ENCODE results near the gene MSANTD1. TPM values are rescaled to one million over a fixed set of nuclear protein-coding genes. Genes with fewer than 3 reads are reported as not detected.

MSANTD1 gene
- total and polyA plus RNA-seq, 2 of the 8 experiments (the other 6 are each of a cell fraction or from before 2014, with no cell fraction given): 0.23 to 0.45 TPM

- H3K14ac ChIP-seq (ENCODE audit: insufficient read length): no peak overlapping the region
- H2BK120ac ChIP-seq (replicated peaks; ENCODE audit: low read depth, low read length): no peak overlapping the region
- DNase-seq (ENCODE audit: low read depth in 1 of 2, low spot score in 2 of 2) (peak in 1 of 2 experiments; percentile 20), FAIRE-seq (no peak)
- H3K4ac ChIP-seq (replicated peaks; ENCODE audit: insufficient read length, low read depth, low read length): no peak overlapping the region
- H3K18ac ChIP-seq (ENCODE audit: extremely low read depth, low read length): no peak overlapping the region
- no peak overlapping the region for H4K5ac ChIP-seq (ENCODE audit: insufficient read length, low read depth, low read length)
- no peak overlapping the region for H3K23ac ChIP-seq (ENCODE audit: insufficient read length)
- no peak for TF ChIP-seq NANOG (IDR thresholded peaks at IDR 0.05; ENCODE audit: insufficient read depth, low read depth, low read length, poor library complexity, severe bottlenecking)
- 0 out of 2 replicates have a peak, but pooled peaks have one; percentile 10 for TF ChIP-seq KDM1A (IDR thresholded peaks at IDR 0.05; ENCODE audit: borderline replicate concordance, low read length)
- H2BK5ac ChIP-seq (ENCODE audit: low read depth, low read length): no peak overlapping the region
- H3K9me3 ChIP-seq (ENCODE audit: insufficient read depth in 2 of 2, low read depth in 1 of 2, low read length in 1 of 2): no peaks in the 10 kb centered on the region
- peaks cover 0 to 5% (median 0%) of the 10 kb centered on the region in 4 experiments; a peak in 3 of 7 replicates for H3K27me3 ChIP-seq (replicated peaks in 1 of 4; ENCODE audit: control insufficient read depth in 3 of 4, extremely low read depth in 1 of 4, insufficient read depth in 3 of 4, low read length in 3 of 4)
- no peak overlapping the region for H3K56ac ChIP-seq (replicated peaks; ENCODE audit: insufficient read length, low read depth, low read length)
- H2BK15ac ChIP-seq (ENCODE audit: low read length): no peak overlapping the region
- H3K79me2 ChIP-seq (ENCODE audit: control insufficient read depth in 1 of 2, insufficient read depth in 2 of 2, low read length in 2 of 2): no peaks in the 10 kb centered on the region; a peak in 2 of 4 replicates
- H4K8ac ChIP-seq (ENCODE audit: extremely low read depth, insufficient read depth, low read length): no peak overlapping the region
- H3K79me1 ChIP-seq (ENCODE audit: low read depth, low read length): peaks cover 2% of the 10 kb centered on the region
- H2BK12ac ChIP-seq (ENCODE audit: low read depth, low read length): no peak overlapping the region
- no peak overlapping the region for H4K91ac ChIP-seq (replicated peaks; ENCODE audit: insufficient read length, low read length)
- 90% methylated on average over 12 of the region's 12 CpGs; no CpG with 5 or more reads in 1 of the 2 experiments for WGBS, 2 experiments (ENCODE audit: extremely low coverage in 1 of 2, insufficient coverage in 1 of 2, insufficient read length in 1 of 2, insufficient replicate concordance in 2 of 2, low coverage in 1 of 2, low lambda C conversion rate in 2 of 2, missing lambda C conversion rate in 1 of 2)
- H3K27ac ChIP-seq (ENCODE audit: low read depth, low read length): no peak overlapping the region
- H3K36me3 ChIP-seq (ENCODE audit: control insufficient read depth in 2 of 4, insufficient read depth in 4 of 4, low read length in 3 of 4): no peaks in the 10 kb centered on the region
- H2BK20ac ChIP-seq (ENCODE audit: low read length): no peak overlapping the region
- H3K4me3 ChIP-seq (ENCODE audit: extremely low read depth in 1 of 4, insufficient read depth in 2 of 4, low read depth in 3 of 4, low read length in 4 of 4): no peak overlapping the region
- H4K20me1 ChIP-seq (replicated peaks in 1 of 2; ENCODE audit: control insufficient read depth in 1 of 2, insufficient read depth in 2 of 2, low read length in 2 of 2): peaks cover 4 to 16% of the 10 kb centered on the region in 2 experiments
- ChIA-PET CTCF (ENCODE audit: partially characterized antibody) (interaction anchor here (0.6 to 1.9 kb wide), 3 partner anchors 23 to 184 kb away, joined by 3 to 9 read pairs (median 3); no protein-coding TSS in a partner anchor), POLR2A (ENCODE audit: partially characterized antibody) (interaction anchor here (1.4 to 3.2 kb wide), 2 partner anchors 8 to 28 kb away, joined by 3 to 16 read pairs; no protein-coding TSS in a partner anchor)
- no peak overlapping the region for H2AFZ ChIP-seq (ENCODE audit: low read length)
- peaks cover 15% of the 10 kb centered on the region; the same call in 1 of the 2 replicates for H3K23me2 ChIP-seq (ENCODE audit: low read depth, low read length)
- H3K4me2 ChIP-seq (ENCODE audit: insufficient read depth in 1 of 2, low read depth in 2 of 2, low read length in 2 of 2): no peak overlapping the region
- peaks cover 0 to 19% (median 11%) of the 10 kb centered on the region in 4 experiments; a peak in 5 of 7 replicates for H3K4me1 ChIP-seq (replicated peaks in 1 of 4; ENCODE audit: control insufficient read depth in 3 of 4, insufficient read depth in 4 of 4, low read length in 3 of 4)
- no peak overlapping the region for H2AK5ac ChIP-seq (ENCODE audit: low read depth, low read length)
- no peak overlapping the region for H3K9ac ChIP-seq (replicated peaks in 1 of 4; ENCODE audit: extremely low read depth in 1 of 4, low read depth in 3 of 4, low read length in 3 of 4)
Measured at GRCh38 chr4:3295837-3296624, 47.1 kb downstream of the MSANTD1 start.

All from H1 (cell line).